Activated naive CD8-positive, alpha-beta T cell treated with anti-CD3 and anti-CD28 coated beads, Interleukin-2, amount 10 ng/mL, durations not matched to agents 7 days and 5 days (primary cell): Measurements from ENCODE around the gene AKAP10. TPM values are rescaled to one million over a fixed set of nuclear protein-coding genes. Genes with fewer than 3 reads are reported as not detected.
"Not testable (repeated sequence)": the region's sequence is repeated elsewhere in the genome, so short reads cannot be mapped to it uniquely, and the experiment has no call there.

ENCODE experiments used
- ATAC-seq: fragments of 150-1000 bp; cut with Tn5 transposase; one replicate; pipeline ENCODE4 v1.10.0; 2021; ENCODE audit warnings: low read depth, moderate library complexity
- POLR2A ChIA-PET: fragments of 350-600 bp; sonication (Branson Sonifier 250); formaldehyde crosslinking; loops from one replicate; lab custom pipeline; 2021; ENCODE audit warnings: antibody characterized with exemption; lab: Charles Lee
- DNase-seq: peaks from one replicate; pipeline ENCODE4 v3.0.0; 2021
- H3K27ac Mint-ChIP-seq: one replicate; pipeline ENCODE4 v1.8.0; 2022; ENCODE audit warnings: mild to moderate bottlenecking, mixed read lengths
- H3K27me3 Mint-ChIP-seq: one replicate; pipeline ENCODE4 v1.8.0; 2022; ENCODE audit warnings: mild to moderate bottlenecking, moderate library complexity, mixed read lengths
- H3K36me3 Mint-ChIP-seq: one replicate; pipeline ENCODE4 v1.8.0; 2021; ENCODE audit warnings: mild to moderate bottlenecking, mixed read lengths
- H3K4me1 Mint-ChIP-seq: one replicate; pipeline ENCODE4 v1.8.0; 2021; ENCODE audit warnings: mixed read lengths
- H3K4me3 Mint-ChIP-seq: one replicate; pipeline ENCODE4 v1.8.0; 2022; ENCODE audit warnings: mild to moderate bottlenecking, moderate library complexity, mixed read lengths
- H3K9me3 Mint-ChIP-seq: one replicate; pipeline ENCODE4 v1.8.0; 2021; ENCODE audit warnings: mixed read lengths
- total RNA-seq, 2 experiments: library from RNA; stranded (reverse); gene quantifications; one replicate each; pipeline ENCODE4 v1.2.3, GENCODE V29; 2021

Gene AKAP10
- total RNA-seq, 2 experiments from 2014 or later = 48.7 to 55.9 TPM

DNA sequence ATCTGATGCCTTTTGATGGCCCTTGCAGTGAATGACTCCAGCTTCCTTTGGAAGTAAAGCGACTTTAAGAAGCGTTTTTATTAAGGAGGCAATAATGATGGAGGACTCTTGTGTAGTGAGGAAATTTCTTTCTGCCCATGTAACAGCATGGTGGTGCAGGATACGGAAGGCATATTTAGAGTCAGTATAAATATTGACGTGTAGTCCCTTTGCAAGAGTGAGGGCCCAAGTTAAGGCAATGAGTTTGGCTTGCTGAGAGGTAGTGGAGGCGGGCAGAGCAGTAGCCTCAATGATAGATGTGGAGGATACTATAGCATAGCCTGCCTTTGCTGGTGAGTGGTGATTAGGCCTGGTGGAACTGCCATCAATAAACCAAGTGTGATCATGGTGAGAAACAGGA lies 87.6 kb downstream of the AKAP10 start:
- ATAC-seq, H3K36me3 Mint-ChIP-seq, H3K27me3 Mint-ChIP-seq, H3K4me3 Mint-ChIP-seq, H3K4me1 Mint-ChIP-seq, DNase-seq, H3K9me3 Mint-ChIP-seq, H3K27ac Mint-ChIP-seq, POLR2A ChIA-PET: not testable (repeated sequence)

DNA sequence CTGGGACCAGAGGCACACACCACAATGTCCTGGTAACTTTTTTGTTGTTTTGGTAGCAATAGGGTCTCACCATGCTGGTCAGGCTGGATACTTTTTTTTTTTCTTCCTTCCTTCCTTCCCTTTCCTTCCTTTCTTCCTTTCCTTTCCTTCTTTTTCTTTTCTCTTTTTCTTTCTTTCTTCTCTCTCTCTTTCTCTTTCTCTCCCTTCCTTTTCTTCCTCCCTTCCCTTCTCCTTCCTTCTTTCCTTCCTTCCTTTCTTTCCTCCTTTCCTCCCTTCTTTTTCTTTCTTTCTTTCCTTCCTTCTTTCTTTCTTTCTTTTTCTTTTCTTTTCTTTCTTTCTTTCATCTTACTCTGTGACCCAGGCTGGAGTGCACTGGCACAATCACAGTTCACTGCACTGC lies 91.5 kb downstream of the AKAP10 start:
- Mint-ChIP-seq H3K27me3 (no peaks in the 10 kb centered on the region), H3K4me3 (no peak overlapping the region), H3K9me3 (no peaks in the 10 kb centered on the region), H3K27ac (no peak overlapping the region), H3K4me1 (no peaks in the 10 kb centered on the region), H3K36me3 (no peaks in the 10 kb centered on the region)
- no peak for DNase-seq
- ATAC-seq = no peak
- POLR2A ChIA-PET = no interaction called here

DNA sequence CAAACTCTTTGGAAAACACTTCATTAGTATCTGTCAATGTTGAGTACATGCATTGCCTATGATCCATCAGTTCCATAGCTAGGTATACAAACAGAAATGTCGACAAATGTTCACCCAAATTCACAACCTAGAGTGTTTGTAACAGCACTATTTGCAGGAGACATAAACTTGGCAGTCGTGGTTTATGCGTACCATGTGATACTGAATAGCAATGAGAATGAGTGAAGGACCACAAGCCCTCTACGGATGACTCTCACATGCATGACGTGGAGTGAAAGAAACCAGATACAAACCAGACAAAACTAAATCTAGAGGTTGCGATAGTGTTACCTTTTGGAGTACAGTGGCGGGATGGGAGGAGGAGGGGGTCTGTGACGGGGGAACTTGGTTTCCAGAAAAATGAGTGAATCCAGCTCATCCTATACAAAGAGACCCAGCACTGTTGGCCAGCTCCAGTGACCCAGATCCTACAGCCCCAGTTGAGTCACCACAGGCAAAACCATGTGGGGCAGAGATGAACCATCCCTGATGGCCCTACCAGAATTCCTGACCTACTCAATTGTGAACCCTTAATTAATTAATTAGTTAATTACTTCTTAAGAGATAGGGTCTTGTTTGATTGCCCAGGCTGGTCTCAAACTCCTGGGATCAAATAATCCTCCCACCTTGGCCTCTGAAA lies 94.0 kb downstream of the AKAP10 start:
- Mint-ChIP-seq H3K4me1 (peaks cover 1% of the 10 kb centered on the region), H3K36me3 (no peaks in the 10 kb centered on the region), H3K4me3 (no peak overlapping the region), H3K27ac (no peak overlapping the region), H3K9me3 (no peaks in the 10 kb centered on the region), H3K27me3 (no peaks in the 10 kb centered on the region)
- POLR2A ChIA-PET = no interaction called here
- ATAC-seq (no peak), DNase-seq (no peak)

DNA sequence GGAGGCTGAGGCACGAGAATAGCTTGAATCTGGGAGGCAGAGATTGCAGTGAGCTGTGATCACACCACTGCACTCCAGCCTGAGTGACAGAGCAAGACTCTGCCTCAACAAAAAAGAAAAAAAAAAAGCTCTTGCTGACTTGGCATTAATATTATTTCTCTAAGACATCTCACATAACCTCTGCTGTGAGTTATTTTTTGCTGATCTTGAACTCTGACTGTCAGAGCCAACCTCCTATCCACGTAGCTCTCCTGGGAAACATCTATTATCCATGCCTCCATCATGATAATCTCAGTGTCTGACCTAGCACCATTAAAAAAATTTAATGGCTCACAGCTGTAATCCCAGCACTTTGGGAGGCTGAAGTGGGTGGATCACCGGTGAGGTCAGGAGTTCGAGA lies 97.2 kb downstream of the AKAP10 start:
- ATAC-seq (no peak), DNase-seq (no peak)
- POLR2A ChIA-PET = interaction anchor here (0.7 kb wide), 1 partner anchor 16 kb away, joined by 3 read pairs; no protein-coding TSS in a partner anchor
- Mint-ChIP-seq H3K27me3 (no peaks in the 10 kb centered on the region), H3K4me3 (no peak overlapping the region), H3K9me3 (no peaks in the 10 kb centered on the region), H3K27ac (no peak overlapping the region), H3K36me3 (no peaks in the 10 kb centered on the region), H3K4me1 (peaks cover 27% of the 10 kb centered on the region)

DNA sequence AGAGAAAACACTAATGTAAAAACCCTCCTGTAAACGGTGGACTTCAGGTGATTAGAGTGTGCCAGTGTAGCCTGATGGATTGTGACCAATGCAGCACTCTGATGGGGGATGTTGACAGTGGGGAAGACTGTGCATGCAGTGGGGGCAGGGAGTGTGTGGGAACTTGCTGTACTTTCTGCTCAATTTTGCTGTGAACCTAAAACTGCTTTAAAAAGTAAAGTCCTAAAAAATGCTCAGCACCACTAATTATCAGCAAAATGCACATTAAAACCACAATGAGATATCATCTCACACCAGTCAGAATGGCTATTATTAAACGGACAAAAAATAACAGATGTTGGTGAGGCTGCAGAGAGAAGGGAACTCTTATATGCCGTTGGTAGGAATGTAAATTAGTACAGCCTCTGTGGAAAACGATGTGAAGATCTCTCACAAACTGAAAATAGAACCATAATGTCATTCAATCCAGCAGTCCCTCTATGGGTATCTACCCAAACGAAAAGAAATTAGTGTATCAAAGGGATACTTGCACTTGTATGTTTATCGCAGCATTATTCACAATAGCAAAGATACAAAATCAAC lies 100.2 kb downstream of the AKAP10 start:
- no peaks in the 10 kb centered on the region for H3K9me3 Mint-ChIP-seq
- H3K36me3 Mint-ChIP-seq = no peaks in the 10 kb centered on the region
- DNase-seq (no peak), ATAC-seq (no peak)
- H3K4me1 Mint-ChIP-seq = peaks cover 27% of the 10 kb centered on the region
- H3K27ac Mint-ChIP-seq = peak overlapping the region; percentile 80
- no peaks in the 10 kb centered on the region for H3K27me3 Mint-ChIP-seq
- POLR2A ChIA-PET = interaction anchor here (1.2 kb wide), 1 partner anchor 100 kb away, joined by 6 read pairs; the partner anchor contains the start of gene AKAP10
- peak overlapping the region; percentile 63 for H3K4me3 Mint-ChIP-seq

DNA sequence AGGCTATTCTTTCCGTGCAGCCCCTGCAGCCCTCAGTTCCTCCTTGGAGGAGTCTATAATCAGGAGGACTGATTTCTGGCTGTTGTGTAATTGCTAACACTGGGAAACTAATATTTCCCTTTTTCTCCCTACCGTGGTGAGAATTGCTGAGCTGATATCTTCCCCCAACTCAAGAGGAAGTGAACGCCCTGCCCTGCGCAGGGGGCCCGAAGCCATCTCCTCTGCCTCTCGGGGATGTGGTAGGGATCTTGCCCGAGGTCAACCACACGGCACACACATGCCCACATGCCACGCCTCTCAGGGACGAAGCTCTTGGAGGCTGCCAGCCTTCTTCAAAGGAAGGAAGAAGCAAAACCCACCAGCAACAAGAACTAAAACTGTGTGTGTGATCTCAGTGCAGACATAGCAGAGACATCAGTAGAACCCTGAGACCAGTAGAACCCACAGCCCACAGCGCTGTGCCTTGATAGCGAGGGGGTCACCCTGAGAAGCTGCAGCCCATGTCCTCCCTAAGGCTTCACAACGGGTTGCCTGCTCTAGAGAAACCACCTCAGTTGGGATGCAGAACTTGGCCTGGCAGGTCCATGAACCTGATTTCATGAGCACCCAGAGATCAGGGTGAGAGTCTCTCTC lies 101.0 kb downstream of the AKAP10 start:
- Mint-ChIP-seq H3K27me3 (no peaks in the 10 kb centered on the region), H3K4me1 (peaks cover 27% of the 10 kb centered on the region), H3K36me3 (no peaks in the 10 kb centered on the region), H3K9me3 (no peaks in the 10 kb centered on the region), H3K27ac (peak overlapping the region; percentile 80), H3K4me3 (peak overlapping the region; percentile 63)
- POLR2A ChIA-PET = interaction anchor here (0.8 to 1.2 kb wide), 4 partner anchors 9 to 229 kb away, joined by 3 to 6 read pairs (median 4); partner anchors contain the start of gene AKAP10
- peak; percentile 70 for DNase-seq
- peak; percentile 91 for ATAC-seq

DNA sequence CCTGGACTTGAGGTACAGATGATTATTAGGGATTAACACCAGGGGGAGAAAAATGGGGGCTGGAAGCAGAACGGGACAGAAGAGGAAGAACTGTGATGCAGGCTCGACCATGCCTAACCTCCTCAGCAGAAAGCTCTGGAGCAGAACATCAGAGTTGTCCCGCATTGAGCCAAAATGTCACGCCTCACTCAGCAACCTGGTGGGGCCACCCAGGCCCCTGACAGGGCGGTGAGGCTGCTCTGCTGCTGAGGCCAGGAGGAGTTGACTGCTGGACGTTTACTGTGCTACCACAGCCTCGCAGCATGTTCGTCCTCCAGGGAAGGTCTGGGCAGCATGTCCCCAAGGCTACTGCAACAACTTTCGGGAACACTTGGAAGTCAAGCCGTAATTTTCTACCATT lies 103.4 kb downstream of the AKAP10 start:
- no peak for DNase-seq
- no peak overlapping the region for H3K4me3 Mint-ChIP-seq
- no peaks in the 10 kb centered on the region for H3K9me3 Mint-ChIP-seq
- no peaks in the 10 kb centered on the region for H3K36me3 Mint-ChIP-seq
- ATAC-seq = no peak
- no peaks in the 10 kb centered on the region for H3K27me3 Mint-ChIP-seq
- H3K4me1 Mint-ChIP-seq = peaks cover 27% of the 10 kb centered on the region
- no peak overlapping the region for H3K27ac Mint-ChIP-seq
- POLR2A ChIA-PET = interaction anchor here (0.6 kb wide), 1 partner anchor 15 kb away, joined by 3 read pairs; no protein-coding TSS in a partner anchor

DNA sequence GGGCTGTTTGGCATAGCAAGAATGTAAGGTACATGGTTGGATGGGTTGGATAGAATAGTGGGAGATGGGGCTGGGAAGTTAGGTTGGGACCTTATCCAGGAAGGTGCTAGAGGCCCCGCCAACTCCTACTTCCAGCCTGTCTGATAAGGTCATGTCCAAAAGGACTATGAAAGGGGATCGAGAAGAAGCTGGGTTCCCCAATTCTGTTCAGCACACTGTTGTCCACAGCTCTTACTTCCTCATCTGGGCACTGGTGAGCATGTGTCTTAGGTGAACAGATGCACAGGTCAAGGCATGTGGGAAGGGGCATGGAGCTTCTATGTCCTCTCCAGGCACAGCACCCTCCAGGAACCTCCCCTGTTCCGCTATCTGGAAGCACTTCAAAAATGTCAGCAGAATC lies 104.3 kb downstream of the AKAP10 start:
- POLR2A ChIA-PET = interaction anchor here (0.6 kb wide), 1 partner anchor 15 kb away, joined by 3 read pairs; no protein-coding TSS in a partner anchor
- DNase-seq (no peak), ATAC-seq (no peak)
- peaks cover 25% of the 10 kb centered on the region for H3K4me1 Mint-ChIP-seq
- no peak overlapping the region for H3K27ac Mint-ChIP-seq
- H3K27me3 Mint-ChIP-seq = no peaks in the 10 kb centered on the region
- no peaks in the 10 kb centered on the region for H3K9me3 Mint-ChIP-seq
- H3K4me3 Mint-ChIP-seq = no peak overlapping the region
- H3K36me3 Mint-ChIP-seq = no peaks in the 10 kb centered on the region

DNA sequence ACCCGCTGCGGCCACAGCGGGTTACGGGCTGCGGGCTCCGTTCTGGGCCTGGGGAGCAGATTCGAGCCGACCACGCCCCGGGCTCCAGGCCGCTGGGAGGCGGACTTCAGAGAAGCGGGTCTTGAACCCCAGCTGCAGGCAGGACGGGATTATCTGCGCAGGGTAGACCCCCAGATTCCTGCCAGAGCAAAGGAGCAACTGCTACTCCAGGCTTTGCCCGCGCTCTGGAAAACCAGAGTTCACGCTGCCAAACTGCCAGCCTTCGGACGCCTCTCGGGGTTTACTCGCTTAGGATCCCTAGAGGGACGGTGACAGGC lies 109.6 kb downstream of the AKAP10 start:
- H3K27ac Mint-ChIP-seq = no peak overlapping the region
- peaks cover 10% of the 10 kb centered on the region for H3K4me1 Mint-ChIP-seq
- no peaks in the 10 kb centered on the region for H3K36me3 Mint-ChIP-seq
- no peaks in the 10 kb centered on the region for H3K9me3 Mint-ChIP-seq
- ATAC-seq = no peak
- DNase-seq = no peak
- no peak overlapping the region for H3K4me3 Mint-ChIP-seq
- peaks cover 2% of the 10 kb centered on the region for H3K27me3 Mint-ChIP-seq
- POLR2A ChIA-PET = interaction anchor here (0.5 to 2.0 kb wide), 3 partner anchors 9 to 142 kb away, joined by 3 to 9 read pairs (median 7); partner anchors contain the start of gene AKAP10

DNA sequence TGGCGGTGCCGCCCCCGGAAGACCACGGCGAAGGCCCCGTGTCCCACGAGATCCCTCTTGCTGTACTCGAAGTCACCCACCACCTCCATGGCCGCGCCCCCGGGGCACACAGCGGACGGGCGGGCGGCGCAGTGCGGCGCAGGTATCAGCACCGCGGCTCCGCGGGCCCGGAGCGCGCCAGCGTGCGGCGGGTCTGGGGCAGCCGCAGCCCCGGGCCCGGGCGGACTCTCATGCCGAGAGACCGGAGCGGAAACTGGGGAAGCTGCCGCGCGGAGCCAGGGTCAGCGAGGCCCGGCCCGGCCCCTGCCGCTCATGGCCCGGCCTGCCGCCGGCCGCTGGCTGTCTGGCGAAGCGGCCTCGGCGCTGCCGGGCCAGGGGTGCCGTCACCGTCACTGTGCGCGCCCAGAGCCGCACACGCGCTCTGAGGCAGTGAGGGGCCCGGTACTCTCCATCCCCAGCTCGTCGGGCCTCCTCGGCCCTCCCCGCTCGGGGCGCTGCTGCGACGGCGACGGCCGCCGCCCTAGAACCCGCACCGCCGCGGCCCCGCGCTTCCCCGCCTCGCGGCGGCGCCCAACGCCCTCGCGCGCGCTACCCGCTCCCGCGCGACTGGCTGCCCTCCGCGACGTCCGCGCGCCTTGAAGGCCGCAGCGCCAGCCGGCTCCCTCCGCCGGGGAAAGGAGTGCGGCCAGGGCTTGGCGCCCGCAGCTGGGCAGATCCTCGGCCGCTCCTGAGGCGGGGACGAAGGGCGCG lies 110.1 kb downstream of the AKAP10 start, which contains the start of gene ULK2:
Gene ULK2 (minus strand): TSS at position 608 of the 750 bp plus-strand sequence. CDS start 519 bp downstream, at position 89.
- Mint-ChIP-seq H3K4me3 (peak within 1 kb of the TSS; percentile 82), H3K27ac (peak within 1 kb of the TSS; percentile 76), H3K4me1 (peaks cover 10% of the 10 kb centered on the region), H3K36me3 (no peaks in the 10 kb centered on the region), H3K27me3 (peaks cover 2% of the 10 kb centered on the region), H3K9me3 (no peaks in the 10 kb centered on the region)
- peak; percentile 80 for ATAC-seq
- POLR2A ChIA-PET = interaction anchor here (0.6 to 2.0 kb wide), 2 partner anchors 9 to 110 kb away, joined by 3 to 9 read pairs; partner anchors contain the start of gene AKAP10
- peak; percentile 73 for DNase-seq

DNA sequence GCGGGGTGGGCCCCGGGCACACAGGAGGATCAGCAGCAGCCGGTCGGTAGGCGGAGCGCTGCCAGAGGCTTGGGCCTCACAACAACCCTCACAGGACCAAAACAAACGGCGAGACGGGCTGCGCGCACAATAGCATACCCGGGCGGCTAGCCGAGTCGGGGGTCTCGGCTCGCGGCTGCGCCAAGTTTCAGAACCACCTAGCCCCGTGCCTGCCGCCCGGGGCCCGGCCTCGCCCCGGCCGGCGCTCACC lies 110.6 kb downstream of the AKAP10 start:
- ATAC-seq (peak; percentile 61), DNase-seq (peak; percentile 71)
- H3K27ac Mint-ChIP-seq = peak overlapping the region; percentile 76
- peaks cover 10% of the 10 kb centered on the region for H3K4me1 Mint-ChIP-seq
- peak overlapping the region; percentile 82 for H3K4me3 Mint-ChIP-seq
- H3K36me3 Mint-ChIP-seq = no peaks in the 10 kb centered on the region
- no peaks in the 10 kb centered on the region for H3K9me3 Mint-ChIP-seq
- POLR2A ChIA-PET = interaction anchor here (0.6 to 2.0 kb wide), 2 partner anchors 10 to 111 kb away, joined by 3 to 9 read pairs; partner anchors contain the start of gene AKAP10
- peaks cover 2% of the 10 kb centered on the region for H3K27me3 Mint-ChIP-seq

DNA sequence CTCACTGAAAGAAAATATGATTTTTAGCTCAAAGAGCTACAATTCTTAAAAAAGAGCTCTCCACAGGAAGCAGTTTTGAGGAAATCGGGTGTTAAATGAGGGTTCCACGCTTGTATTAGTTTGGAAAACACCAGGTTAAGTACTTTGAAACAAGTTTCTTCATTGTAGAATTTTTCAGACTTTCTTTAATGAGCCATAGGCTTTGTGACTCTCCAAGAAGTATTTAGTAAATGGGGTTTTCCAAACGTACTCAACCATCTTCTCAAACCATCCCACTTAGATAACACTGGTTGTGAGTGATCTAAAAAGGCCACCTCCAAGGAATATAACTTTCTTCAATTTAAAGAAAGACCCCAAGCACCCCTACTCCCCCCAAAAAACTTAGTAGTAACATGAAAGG lies 112.6 kb downstream of the AKAP10 start:
- Mint-ChIP-seq H3K27me3 (peaks cover 2% of the 10 kb centered on the region), H3K36me3 (no peaks in the 10 kb centered on the region), H3K9me3 (no peaks in the 10 kb centered on the region), H3K4me1 (peaks cover 10% of the 10 kb centered on the region), H3K27ac (no peak overlapping the region), H3K4me3 (no peak overlapping the region)
- POLR2A ChIA-PET = no interaction called here
- DNase-seq (no peak), ATAC-seq (no peak)

DNA sequence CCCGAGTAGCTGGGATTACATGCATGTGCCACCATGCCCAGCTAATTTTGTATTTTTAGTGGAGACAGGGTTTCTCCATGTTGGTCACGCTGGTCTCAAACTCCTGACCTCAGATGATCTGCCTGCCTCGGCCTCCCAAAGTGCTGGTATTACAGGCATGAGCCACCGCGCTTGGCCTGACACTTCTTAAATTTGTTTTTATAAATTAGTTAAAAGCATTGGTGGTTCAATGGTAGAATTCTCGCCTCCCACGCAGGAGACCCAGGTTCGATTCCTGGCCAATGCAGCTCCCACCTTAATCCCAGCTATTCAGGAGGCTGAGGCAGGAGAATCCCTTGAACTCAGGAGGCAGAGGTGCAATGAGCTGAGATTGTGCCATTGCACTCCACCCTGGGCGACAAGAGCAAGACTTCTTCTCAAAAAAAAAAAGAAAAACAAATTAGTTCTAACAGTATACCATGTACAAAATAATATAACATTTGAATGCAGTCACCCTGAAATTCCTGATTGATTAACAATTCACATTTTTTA lies 116.9 kb downstream of the AKAP10 start:
- not testable (repeated sequence) for H3K9me3 Mint-ChIP-seq, H3K4me1 Mint-ChIP-seq, H3K27me3 Mint-ChIP-seq, DNase-seq, H3K27ac Mint-ChIP-seq, ATAC-seq, H3K4me3 Mint-ChIP-seq, H3K36me3 Mint-ChIP-seq
- POLR2A ChIA-PET = interaction anchor here (0.7 to 1.0 kb wide), 2 partner anchors 8 to 27 kb away, joined by 3 to 4 read pairs; no protein-coding TSS in a partner anchor
